Left ventricle myocardium inferior (tissue), 1 donor: ENCODE results near the gene SYNE1. TPM values are rescaled to one million over a fixed set of nuclear protein-coding genes. Genes with fewer than 3 reads are reported as not detected.
"Not testable (repeated sequence)": the region's sequence is repeated elsewhere in the genome, so short reads cannot be mapped to it uniquely, and the experiment has no call there.

Experiments
- DNase-seq: peaks from one replicate; pipeline ENCODE4 v3.0.0-alpha.2; 2020
- H3K27ac ChIP-seq: fragments of 200-600 bp; replicated peaks from 2 replicates; pipeline ENCODE4 v1.8.0; 2021
- H3K27me3 ChIP-seq: fragments of 200-600 bp; 2 replicates; pipeline ENCODE4 v1.8.0; 2021; ENCODE audit warnings: low read depth
- H3K36me3 ChIP-seq: fragments of 200-600 bp; 2 replicates; pipeline ENCODE4 v1.8.0; 2021
- H3K4me1 ChIP-seq: fragments of 200-600 bp; 2 replicates; pipeline ENCODE4 v1.8.0; 2021
- H3K4me3 ChIP-seq: fragments of 200-600 bp; 2 replicates; pipeline ENCODE4 v1.8.0; 2021; ENCODE audit warnings: mild to moderate bottlenecking, moderate library complexity
- H3K9me3 ChIP-seq: fragments of 200-600 bp; replicated peaks from 2 replicates; pipeline ENCODE4 v1.8.0; 2021
- intact Hi-C: fragments of 100-400 bp; cut with micrococcal nuclease; formaldehyde crosslinking; loops from one replicate; pipeline ENCODE4 v1.11.0; 2022
- total RNA-seq: library from RNA; stranded (reverse); fragmentation: NEBNext Ultra II Directional; extraction: Animal tissue kit (Norgen Biotek cat#: 25700); gene quantifications from one replicate; pipeline ENCODE4 v1.2.1, GENCODE V29; 2021
- TF ChIP-seq, protein P1 (sequence below): fragments of 200-600 bp; IDR thresholded peaks from 2 replicates; pipeline ENCODE4 v1.8.0; 2021; ENCODE audit warnings: antibody characterized with exemption, mild to moderate bottlenecking, borderline replicate concordance
- donor health status: DM: no; HTN: yes; CAD: no; lungs with severe emphysema.

SYNE1 gene
- total RNA-seq, 1 donor from 2014 or later, result 105 TPM

DNA sequence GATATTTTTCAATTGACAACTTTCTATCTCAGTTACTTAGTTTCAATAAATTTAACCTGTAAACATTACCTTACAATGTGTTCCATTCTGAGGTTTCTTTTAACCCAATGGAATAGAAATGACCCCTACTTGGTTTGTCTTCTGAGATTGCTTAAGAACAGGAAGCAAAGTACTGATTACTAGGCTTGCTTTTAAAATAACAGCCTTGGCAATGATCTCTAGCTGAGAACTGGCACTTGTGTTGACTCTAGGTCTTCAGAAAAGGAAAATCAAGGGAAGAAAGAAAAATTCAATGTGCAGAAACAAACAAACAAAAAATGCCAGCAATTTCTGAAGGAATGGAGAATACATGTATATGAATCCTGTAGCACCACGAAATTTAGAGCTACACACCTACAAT, 66.1 kb downstream of the SYNE1 start:
- no peak for DNase-seq
- intact Hi-C loops, result no loop called here
- Histone ChIP-seq H3K4me1 (peaks cover 25% of the 10 kb centered on the region), H3K27me3 (no peaks in the 10 kb centered on the region), H3K4me3 (no peak overlapping the region), H3K9me3 (no peaks in the 10 kb centered on the region), H3K27ac (peak overlapping the region; percentile 50), H3K36me3 (no peaks in the 10 kb centered on the region)
- TF ChIP-seq, protein P1, sequence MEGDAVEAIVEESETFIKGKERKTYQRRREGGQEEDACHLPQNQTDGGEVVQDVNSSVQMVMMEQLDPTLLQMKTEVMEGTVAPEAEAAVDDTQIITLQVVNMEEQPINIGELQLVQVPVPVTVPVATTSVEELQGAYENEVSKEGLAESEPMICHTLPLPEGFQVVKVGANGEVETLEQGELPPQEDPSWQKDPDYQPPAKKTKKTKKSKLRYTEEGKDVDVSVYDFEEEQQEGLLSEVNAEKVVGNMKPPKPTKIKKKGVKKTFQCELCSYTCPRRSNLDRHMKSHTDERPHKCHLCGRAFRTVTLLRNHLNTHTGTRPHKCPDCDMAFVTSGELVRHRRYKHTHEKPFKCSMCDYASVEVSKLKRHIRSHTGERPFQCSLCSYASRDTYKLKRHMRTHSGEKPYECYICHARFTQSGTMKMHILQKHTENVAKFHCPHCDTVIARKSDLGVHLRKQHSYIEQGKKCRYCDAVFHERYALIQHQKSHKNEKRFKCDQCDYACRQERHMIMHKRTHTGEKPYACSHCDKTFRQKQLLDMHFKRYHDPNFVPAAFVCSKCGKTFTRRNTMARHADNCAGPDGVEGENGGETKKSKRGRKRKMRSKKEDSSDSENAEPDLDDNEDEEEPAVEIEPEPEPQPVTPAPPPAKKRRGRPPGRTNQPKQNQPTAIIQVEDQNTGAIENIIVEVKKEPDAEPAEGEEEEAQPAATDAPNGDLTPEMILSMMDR, result no peak

DNA sequence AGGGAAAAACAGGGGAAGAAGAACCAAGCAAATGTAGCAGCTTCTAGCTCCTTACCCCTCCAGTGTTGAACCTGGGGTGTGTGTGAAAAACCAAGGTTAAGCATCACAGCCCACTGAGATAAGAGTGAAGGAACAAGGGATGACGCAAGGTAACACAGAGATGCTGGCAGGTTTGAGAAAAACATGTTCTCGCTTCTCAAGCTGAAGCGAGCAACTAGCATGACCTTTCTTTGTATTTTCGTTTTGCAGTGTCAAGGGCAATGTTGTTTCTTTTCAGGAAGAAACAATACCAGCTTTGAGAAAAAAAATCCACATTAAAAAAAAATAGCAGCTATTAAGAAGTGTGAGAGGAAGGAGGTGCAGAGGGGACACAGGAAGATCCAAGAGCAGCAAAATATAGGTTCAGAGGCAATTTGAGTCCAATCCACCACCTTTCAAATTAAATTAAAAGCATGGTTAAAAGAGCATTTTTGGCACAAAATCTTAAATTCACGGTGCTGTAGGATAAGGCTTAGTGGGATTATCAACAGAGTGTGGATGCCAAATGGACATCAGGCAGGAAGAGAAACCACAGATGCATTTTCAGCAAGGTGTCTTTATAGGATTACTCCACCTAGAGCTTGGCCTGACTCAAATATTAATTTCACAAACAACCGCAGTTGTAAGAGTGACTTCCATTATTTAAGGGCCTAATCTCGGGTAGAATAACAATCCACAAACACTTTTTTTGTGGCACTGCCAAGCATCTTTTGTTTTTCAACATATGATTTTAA, 70.9 kb downstream of the SYNE1 start:
- Histone ChIP-seq H3K27ac (no peak overlapping the region), H3K4me3 (no peak overlapping the region), H3K36me3 (no peaks in the 10 kb centered on the region), H3K27me3 (no peaks in the 10 kb centered on the region), H3K9me3 (peaks cover 6% of the 10 kb centered on the region), H3K4me1 (peaks cover 21% of the 10 kb centered on the region)
- TF ChIP-seq, protein P1, result no peak
- intact Hi-C loops, result no loop called here
- DNase-seq, result no peak

DNA sequence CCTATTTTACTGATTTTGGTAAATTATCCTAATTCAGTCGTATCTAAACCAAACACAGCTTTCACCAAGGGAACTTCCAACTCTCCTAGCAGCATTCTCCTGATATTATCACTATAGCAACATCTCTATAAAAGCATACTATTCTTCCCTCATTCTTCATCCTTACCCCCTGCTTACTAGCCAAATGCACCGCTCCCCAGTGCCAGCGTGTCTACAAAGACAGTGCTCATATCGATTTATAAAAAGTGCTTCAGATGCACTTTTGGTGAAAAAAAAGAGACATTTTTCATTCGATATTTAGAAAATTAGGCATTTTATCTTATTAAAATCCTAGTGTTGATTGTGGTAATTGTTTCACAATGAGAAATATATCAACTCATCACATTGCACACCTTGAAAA, 74.0 kb downstream of the SYNE1 start:
- TF ChIP-seq, protein P1, result no peak
- Histone ChIP-seq H3K36me3 (no peaks in the 10 kb centered on the region), H3K4me3 (no peak overlapping the region), H3K9me3 (peaks cover 32% of the 10 kb centered on the region), H3K27ac (no peak overlapping the region), H3K4me1 (peaks cover 11% of the 10 kb centered on the region), H3K27me3 (no peaks in the 10 kb centered on the region)
- intact Hi-C loops, result no loop called here
- DNase-seq, result no peak

- H3K27ac ChIP-seq, H3K36me3 ChIP-seq, DNase-seq, H3K4me1 ChIP-seq, H3K27me3 ChIP-seq, H3K4me3 ChIP-seq, intact Hi-C loops: not testable (repeated sequence)
- peaks cover 50% of the 10 kb centered on the region for H3K9me3 ChIP-seq
Measured at GRCh38 chr6:152558798-152559197, 78.4 kb downstream of the SYNE1 start.

DNA sequence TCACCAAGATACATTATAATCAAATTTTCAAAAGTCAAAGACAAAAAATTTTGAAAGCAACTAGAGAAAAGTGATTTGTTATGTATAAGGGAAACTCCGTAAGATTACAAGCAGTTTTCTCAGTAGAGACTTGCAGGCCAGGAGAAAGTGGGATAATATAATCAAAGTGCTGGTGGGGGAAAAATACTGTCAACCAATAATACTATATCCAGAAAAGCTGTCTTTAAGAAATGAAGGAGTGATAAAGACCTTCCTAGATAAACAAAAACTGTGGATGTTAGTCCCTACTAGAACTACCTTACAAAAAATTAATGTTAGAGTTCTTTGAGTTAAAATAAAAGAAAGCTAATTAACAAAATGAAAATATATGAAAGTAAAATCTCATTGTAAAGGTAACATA, 79.7 kb downstream of the SYNE1 start:
- TF ChIP-seq, protein P1, result no peak

DNA sequence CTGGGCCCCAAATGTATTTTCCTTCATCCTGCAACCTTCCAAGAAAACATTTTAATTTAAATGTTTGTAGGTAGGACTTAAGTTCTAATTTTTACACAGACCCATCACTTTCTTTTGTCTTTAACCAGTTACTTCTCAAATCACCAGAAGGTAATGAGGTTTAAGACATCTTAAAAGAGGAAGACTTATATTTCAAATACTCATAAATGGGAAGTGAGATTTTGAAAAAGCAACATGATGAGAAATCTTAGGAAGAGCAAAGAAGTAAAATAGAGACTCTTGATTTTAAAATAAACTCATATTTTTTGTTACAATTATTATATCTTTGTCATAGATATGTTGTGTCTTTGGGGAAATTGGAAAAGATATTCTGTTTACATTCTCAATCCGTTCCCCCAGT, 82.3 kb downstream of the SYNE1 start:
- no peak for DNase-seq
- peaks cover 32% of the 10 kb centered on the region for H3K9me3 ChIP-seq
- intact Hi-C loops, result no loop called here
- TF ChIP-seq, protein P1, result no peak
- H3K27me3 ChIP-seq, result no peaks in the 10 kb centered on the region
- no peaks in the 10 kb centered on the region for H3K4me1 ChIP-seq
- H3K27ac ChIP-seq, result no peak overlapping the region
- no peaks in the 10 kb centered on the region for H3K36me3 ChIP-seq
- no peak overlapping the region for H3K4me3 ChIP-seq

More for the DNA sequence above, 79.7 kb downstream of the SYNE1 start:
- Histone ChIP-seq H3K36me3 (no peaks in the 10 kb centered on the region), H3K27me3 (no peaks in the 10 kb centered on the region), H3K27ac (no peak overlapping the region), H3K4me1 (no peaks in the 10 kb centered on the region), H3K9me3 (peaks cover 50% of the 10 kb centered on the region), H3K4me3 (no peak overlapping the region)
- no peak for DNase-seq
- intact Hi-C loops, result no loop called here
